HG02678 (cell line): ENCODE data around the gene NDUFB5.

Source experiments
- ATAC-seq: cut with Tn5 transposase; IDR thresholded peaks from one replicate; pipeline ENCODE4 v1.9.1; 2021; ENCODE audit warnings: mild to moderate bottlenecking, moderate library complexity; ENCODE audit not compliant: unreplicated experiment

The NDUFB5 gene

DNA sequence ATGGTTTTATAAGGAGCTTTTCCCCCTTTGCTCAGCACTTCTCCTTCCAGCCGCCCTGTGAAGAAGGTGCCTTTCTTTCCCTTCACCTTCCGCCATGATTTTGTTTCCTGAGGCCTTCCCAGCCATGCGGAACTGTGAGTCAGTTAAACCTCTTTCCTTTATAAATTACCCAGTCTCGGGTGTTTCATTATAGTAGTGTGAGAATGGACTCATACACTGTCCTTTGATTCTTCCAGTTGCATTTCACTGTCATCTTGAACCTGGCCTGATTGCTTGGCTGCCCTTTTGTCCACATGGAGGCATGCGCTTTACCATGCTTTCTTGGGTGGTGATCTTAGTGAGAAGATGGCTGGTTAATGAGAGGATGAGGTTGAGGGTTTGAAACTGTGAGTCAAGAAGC, 71.5 kb downstream of the NDUFB5 start:
- ATAC-seq, result no peak
